ENCODE results near the gene ZMYM4. TPM values are rescaled to one million over a fixed set of nuclear protein-coding genes. Genes with fewer than 3 reads are reported as not detected.
"Not testable (repeated sequence)": the region's sequence is repeated elsewhere in the genome, so short reads cannot be mapped to it uniquely, and the experiment has no call there.

Gene ZMYM4
- total and polyA plus RNA-seq, 8 donors, result 8.8 to 104 (median 23.7) TPM

DNA sequence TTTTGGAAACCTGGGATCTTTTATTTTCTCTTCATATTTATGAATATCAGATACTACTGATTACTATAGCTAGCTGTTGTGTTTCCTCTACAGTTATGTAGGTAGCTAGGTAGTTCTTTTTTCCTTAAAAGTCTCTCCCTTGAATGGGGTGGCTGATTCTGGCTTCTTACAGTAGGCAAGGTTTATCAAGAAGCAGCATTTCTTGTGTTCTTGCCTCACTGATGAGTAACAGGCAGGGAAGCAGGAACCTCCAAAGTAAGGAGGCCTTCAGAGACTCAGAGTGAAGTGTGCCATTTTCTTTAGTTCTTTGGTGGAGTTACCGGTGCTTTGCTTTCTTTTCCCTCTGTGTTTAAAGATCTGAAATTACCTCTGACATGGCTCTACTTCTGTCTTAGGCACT lies 56.0 kb downstream of the ZMYM4 start:
- intact Hi-C loops (cut with DNase I; ENCODE audit: low total_unique reads), result no loop called here
- H3K9me3 ChIP-seq, result no peaks in the 10 kb centered on the region
- peak in 1 of 2 donors; percentile 4 for DNase-seq
- no peak overlapping the region for H3K4me3 ChIP-seq
- 56 to 80% (median 62%) methylated on average over 1 of the region's 1 CpG for WGBS, 5 donors
- peak overlapping the region; percentile 18 to 60 (median 52) for H3K27ac ChIP-seq
- H3K36me3 ChIP-seq, result peaks cover 0 to 16% (median 9%) of the 10 kb centered on the region in 4 donors
- H3K4me1 ChIP-seq, result peaks cover 8 to 54% (median 33%) of the 10 kb centered on the region in 4 donors
- no peaks in the 10 kb centered on the region for H3K27me3 ChIP-seq
- TF ChIP-seq POLR2A (IDR thresholded peaks at IDR 0.05) (no peak), EP300 (IDR thresholded peaks at IDR 0.05) (no peak), POLR2AphosphoS5 (IDR thresholded peaks at IDR 0.05) (no peak)
- TF ChIP-seq, protein P1, sequence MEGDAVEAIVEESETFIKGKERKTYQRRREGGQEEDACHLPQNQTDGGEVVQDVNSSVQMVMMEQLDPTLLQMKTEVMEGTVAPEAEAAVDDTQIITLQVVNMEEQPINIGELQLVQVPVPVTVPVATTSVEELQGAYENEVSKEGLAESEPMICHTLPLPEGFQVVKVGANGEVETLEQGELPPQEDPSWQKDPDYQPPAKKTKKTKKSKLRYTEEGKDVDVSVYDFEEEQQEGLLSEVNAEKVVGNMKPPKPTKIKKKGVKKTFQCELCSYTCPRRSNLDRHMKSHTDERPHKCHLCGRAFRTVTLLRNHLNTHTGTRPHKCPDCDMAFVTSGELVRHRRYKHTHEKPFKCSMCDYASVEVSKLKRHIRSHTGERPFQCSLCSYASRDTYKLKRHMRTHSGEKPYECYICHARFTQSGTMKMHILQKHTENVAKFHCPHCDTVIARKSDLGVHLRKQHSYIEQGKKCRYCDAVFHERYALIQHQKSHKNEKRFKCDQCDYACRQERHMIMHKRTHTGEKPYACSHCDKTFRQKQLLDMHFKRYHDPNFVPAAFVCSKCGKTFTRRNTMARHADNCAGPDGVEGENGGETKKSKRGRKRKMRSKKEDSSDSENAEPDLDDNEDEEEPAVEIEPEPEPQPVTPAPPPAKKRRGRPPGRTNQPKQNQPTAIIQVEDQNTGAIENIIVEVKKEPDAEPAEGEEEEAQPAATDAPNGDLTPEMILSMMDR (IDR thresholded peaks at IDR 0.05), result no peak

DNA sequence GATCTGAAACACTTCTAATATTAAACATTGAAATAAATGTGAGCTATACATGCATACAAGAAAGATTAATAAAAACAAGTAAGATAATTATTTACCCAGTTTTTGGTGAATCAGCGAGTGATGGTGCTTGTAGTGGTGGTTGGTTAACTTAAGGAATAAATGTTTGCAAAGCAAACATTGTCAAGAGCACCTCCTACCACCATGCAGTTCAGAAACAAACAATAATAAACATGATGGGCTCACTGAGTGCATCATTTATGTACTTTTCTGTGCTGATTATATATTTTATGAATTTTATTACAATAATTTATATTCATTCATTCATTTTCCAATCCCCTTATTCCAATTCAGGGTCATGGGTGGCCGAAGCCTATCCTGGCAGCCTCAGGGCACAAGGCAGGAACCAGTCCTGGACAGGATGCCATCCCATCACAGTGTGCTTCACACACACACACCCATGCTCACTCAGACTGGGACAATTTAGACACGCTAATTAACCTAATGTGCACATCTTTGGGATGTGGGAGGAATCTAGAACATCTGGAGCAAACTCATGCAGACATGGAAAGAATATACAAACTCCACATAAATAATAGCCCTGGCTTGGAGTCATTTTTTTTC lies 57.8 kb downstream of the ZMYM4 start:
- no peak for DNase-seq
- intact Hi-C loops (cut with DNase I; ENCODE audit: low total_unique reads), result no loop called here

DNA sequence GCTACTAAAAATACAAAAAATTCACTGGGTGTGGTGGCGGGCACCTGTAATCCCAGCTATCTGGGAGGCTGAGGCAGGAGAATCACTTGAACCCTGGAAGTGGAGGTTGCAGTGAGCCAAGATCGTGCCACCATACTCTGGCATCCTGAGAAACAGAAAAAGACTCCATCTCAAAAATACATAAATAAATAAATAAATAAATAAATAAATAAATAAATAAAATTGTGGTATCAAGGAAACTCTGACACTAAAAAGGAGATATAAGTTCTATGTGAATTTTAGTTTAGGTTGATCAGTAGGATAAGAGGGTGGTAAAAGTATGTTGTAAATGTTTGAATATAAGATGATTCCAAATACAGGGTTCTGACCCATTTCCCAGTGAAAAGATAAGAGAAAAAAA lies 63.1 kb downstream of the ZMYM4 start:
- H3K9me3 ChIP-seq; intact Hi-C loops (cut with DNase I; ENCODE audit: low total_unique reads); H3K4me1 ChIP-seq; H3K27me3 ChIP-seq; H3K27ac ChIP-seq; H3K4me3 ChIP-seq; DNase-seq: not testable (repeated sequence)
- 63 to 98% (median 95%) methylated on average over 2 of the region's 2 CpGs for WGBS, 5 donors
- peaks cover 2 to 31% (median 15%) of the 10 kb centered on the region in 4 donors for H3K36me3 ChIP-seq

More for the DNA sequence above, 57.8 kb downstream of the ZMYM4 start:
- Histone ChIP-seq H3K27ac (no peak overlapping the region), H3K36me3 (peaks cover 0 to 16% (median 9%) of the 10 kb centered on the region in 4 donors), H3K27me3 (no peaks in the 10 kb centered on the region), H3K4me3 (no peak overlapping the region), H3K4me1 (peaks cover 0 to 39% (median 24%) of the 10 kb centered on the region in 4 donors), H3K9me3 (no peaks in the 10 kb centered on the region)
- TF ChIP-seq EP300 (IDR thresholded peaks at IDR 0.05), result no peak
- TF ChIP-seq POLR2A (IDR thresholded peaks at IDR 0.05), result no peak
- no peak for TF ChIP-seq POLR2AphosphoS5 (IDR thresholded peaks at IDR 0.05)
- TF ChIP-seq, protein P1 (IDR thresholded peaks at IDR 0.05), result no peak
- WGBS, 5 donors, result 78 to 90% (median 78%) methylated on average over 3 of the region's 3 CpGs

DNA sequence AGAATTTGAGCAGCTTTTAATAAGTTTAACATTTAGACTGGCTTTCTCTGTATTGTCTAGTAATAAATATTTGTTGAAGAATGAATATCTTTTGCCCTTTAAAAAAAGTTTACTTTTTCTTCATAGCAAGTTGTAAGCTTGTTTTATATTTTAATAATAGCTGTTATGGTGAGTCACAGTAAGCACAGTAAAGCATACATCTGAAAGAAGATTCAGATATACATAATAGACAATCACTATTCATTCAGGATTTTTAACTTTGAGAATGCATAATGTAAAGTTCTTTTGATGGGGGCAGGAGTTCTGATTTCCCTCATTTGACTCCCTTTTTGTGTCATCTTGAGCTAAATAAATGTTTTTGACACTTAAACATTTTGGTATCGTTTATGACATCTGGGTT lies 66.0 kb downstream of the ZMYM4 start:
- Histone ChIP-seq H3K27me3 (no peaks in the 10 kb centered on the region), H3K4me3 (no peak overlapping the region), H3K27ac (no peak overlapping the region), H3K4me1 (no peaks in the 10 kb centered on the region), H3K9me3 (no peaks in the 10 kb centered on the region), H3K36me3 (peaks cover 2 to 24% (median 12%) of the 10 kb centered on the region in 4 donors)
- DNase-seq, result no peak
- TF ChIP-seq POLR2A (IDR thresholded peaks at IDR 0.05) (no peak), EP300 (IDR thresholded peaks at IDR 0.05) (no peak), POLR2AphosphoS5 (IDR thresholded peaks at IDR 0.05) (no peak)
- TF ChIP-seq, protein P1 (IDR thresholded peaks at IDR 0.05), result no peak
- intact Hi-C loops (cut with DNase I; ENCODE audit: low total_unique reads), result no loop called here
- 59 to 85% (median 66%) methylated on average over 1 of the region's 1 CpG for WGBS, 5 donors

DNA sequence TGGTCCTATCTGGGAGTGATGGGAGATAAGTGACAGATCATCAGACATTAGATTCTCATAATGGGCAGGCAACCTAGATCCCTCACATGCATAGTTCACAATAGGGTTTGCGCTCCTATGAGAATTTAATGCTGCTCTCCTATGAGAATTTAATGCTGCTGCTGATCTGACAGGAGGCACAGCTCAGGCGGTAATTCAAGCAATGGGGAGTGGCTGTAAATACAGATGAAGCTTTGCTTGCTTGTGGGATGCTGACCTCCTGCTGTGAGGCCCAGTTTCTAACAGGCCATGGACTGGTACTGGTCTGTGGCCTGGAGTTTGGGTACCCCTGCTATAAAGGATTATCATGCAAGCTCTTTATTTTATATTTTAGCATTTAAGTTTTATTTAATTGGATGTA lies 72.0 kb downstream of the ZMYM4 start:
- no peak for DNase-seq
- Histone ChIP-seq H3K4me1 (peaks cover 0 to 8% (median 0%) of the 10 kb centered on the region in 4 donors), H3K27me3 (no peaks in the 10 kb centered on the region), H3K4me3 (no peak overlapping the region), H3K9me3 (no peaks in the 10 kb centered on the region), H3K27ac (no peak overlapping the region), H3K36me3 (peaks cover 0 to 15% (median 10%) of the 10 kb centered on the region in 4 donors)
- intact Hi-C loops (cut with DNase I; ENCODE audit: low total_unique reads), result no loop called here
- 94 to 100% (median 96%) methylated on average over 2 of the region's 2 CpGs for WGBS, 5 donors
- TF ChIP-seq, protein P1 (IDR thresholded peaks at IDR 0.05), result no peak
- TF ChIP-seq EP300 (IDR thresholded peaks at IDR 0.05) (no peak), POLR2A (IDR thresholded peaks at IDR 0.05) (no peak), POLR2AphosphoS5 (IDR thresholded peaks at IDR 0.05) (no peak)

Measured in stomach (tissue), 9 donors.